GM20431 (cell line): ENCODE measurements around the gene PTPRA.

Source experiments
- in situ Hi-C: fragments of 300-500 bp; cut with MseI, MboI; formaldehyde crosslinking; loops from one replicate; pipeline ENCODE4 v1.15.0; 2020; ENCODE audit warnings: low sequenced_read_pairs; ENCODE audit not compliant: unreplicated experiment

Gene PTPRA

GRCh38 chr20:3088031-3088430 lies 214.8 kb downstream of the PTPRA start:
- in situ Hi-C loops = no loop called here
